SIG-M5 treated with dmso at 0.1 percent for 504 hours (cell line): ENCODE results near the gene RHBDL1.

Experiments used
- DNase-seq: peaks from one replicate; lab custom pipeline; 2025; ENCODE audit not compliant: unreplicated experiment; lab: John Stamatoyannopoulos, UW

The RHBDL1 gene

GRCh38 chr16:652454-653305, 22.8 kb upstream of the RHBDL1 start:
- DNase-seq = no peak

DNA sequence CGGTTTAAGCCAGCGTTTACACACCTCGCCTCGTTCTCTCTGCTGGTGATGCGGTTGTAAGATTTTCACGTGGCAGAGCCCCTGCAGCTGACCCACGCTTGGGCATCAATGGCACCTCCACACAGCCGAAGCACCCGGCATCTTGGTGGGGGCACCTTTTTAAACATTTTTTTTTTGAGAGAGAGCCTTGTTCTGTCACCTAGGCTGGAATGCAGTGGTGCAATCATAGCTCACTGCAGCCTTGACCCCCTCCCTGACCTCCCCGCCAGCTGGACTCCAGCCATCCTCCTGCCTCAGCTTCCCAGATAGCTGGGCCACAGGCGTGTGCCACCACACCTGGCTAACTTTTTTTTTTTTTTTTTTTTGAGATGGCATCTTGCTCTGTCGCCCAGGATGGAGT, 21.4 kb upstream of the RHBDL1 start:
- no peak for DNase-seq

GRCh38 chr16:657487-657886, 18.0 kb upstream of the RHBDL1 start:
- DNase-seq = no peak

DNA sequence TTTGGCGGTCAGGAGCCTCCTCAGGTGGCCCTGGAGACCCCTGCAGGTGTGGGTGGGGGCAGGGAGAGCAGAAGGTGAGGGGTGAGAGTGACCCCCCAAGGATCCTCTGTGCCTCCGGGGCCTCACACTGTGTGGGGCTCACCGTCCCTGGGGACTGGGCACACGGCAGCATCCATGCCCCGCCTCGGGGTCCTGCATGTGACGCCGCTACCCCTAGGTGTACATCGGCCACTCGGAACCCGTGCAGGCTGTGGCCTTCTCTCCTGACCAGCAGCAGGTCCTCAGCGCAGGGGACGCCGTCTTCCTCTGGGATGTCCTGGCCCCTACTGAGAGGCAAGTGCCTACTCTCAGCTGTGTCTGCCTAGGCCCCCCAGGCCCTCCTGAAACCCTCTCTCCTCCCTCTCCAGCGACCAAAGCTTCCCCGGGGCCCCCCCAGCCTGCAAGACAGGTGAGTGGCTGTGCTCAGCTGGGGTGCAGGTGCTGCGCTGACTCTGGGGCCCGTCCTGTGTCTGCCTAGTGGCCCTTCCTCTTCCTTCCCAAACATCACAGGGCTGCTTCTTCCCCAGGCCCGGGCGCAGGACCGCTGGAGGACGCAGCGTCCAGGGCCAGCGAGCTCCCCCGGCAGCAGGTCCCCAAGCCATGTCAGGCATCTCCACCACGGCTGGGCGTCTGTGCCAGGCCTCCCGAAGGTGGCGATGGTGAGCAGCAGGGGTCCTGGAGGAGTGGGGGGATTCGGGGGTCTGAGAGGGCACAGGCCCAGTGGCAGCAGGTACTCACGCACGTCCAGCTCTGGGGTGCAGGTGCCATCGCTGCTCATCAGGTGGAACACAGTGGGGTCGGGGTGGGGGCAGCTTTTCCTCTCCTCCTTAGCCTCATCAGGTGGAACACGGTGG, 16.5 kb upstream of the RHBDL1 start:
- no peak for DNase-seq

DNA sequence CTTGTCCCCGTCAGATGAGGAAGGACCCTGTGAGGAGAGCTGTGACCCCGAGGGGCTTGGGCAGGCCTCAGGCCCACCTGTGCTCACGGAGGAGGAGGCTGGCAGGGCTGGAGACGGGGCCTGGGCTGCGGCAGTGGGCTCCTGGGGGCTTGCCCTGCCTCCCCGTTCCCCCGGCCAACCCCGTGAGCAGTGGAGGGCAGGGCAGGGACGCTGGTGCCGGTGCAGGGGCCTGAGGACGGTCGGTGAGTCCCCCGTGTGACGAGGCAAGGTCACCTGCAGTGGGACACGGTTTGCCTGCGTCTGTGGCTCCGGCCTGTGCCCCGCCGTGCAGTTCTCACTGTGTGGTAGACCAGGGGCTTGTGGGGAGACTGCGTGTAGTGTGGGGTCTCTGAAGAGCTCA, 15.9 kb upstream of the RHBDL1 start:
- no peak for DNase-seq

DNA sequence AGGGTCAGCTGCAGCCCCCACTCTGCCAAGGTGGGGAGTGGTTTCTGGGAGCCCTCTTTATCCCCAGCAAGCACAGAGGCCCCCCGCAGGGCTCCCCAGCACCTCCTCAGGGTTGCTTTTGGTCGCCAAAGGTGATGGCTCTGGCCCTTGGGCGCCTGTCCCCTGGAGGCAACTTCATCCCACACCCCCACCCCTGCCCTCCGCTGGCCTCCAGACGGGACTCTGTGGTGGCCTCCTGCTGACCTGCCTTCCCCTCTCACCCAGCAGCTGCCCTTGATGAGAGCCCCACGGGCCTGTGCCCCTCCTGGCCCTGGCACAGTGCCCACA, 15.4 kb upstream of the RHBDL1 start:
- DNase-seq = no peak

DNA sequence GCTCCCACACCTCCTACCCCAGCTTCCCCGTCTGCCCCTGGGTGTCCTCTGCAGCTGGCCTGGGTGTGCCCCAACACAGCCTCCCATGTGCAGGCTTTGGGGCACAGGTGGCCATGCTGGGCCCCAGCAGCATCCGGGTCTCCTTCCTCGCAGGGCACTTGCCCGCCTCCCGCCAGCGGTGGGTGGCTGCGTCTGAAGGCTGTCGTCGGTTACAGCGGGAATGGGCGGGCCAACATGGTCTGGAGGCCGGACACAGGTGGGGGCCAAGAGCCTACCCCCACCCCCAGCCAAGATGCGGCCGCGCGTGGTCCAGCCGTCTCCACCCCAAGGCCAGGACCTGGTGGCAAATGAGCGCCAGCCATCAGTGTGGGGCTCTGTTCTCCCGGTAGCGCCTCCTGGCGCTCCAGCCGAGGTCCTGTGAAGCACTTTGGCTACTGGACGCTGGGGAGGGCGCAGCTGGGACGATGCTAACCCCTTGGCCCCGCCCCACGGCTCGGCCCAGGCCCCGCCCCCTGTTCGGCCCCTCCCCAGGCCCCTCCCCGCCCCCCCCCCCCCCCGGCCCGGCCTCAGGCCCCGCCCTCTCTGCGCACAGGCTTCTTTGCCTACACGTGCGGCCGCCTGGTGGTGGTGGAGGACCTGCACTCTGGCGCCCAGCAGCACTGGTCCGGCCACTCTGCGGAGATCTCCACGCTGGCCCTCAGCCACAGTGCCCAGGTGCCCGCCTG, 14.8 kb upstream of the RHBDL1 start:
- peak; percentile 77 for DNase-seq

- no peak for DNase-seq
Observed at GRCh38 chr16:661184-661821, 14.2 kb upstream of the RHBDL1 start.

GRCh38 chr16:662095-662494, 13.4 kb upstream of the RHBDL1 start:
- DNase-seq = no peak

DNA sequence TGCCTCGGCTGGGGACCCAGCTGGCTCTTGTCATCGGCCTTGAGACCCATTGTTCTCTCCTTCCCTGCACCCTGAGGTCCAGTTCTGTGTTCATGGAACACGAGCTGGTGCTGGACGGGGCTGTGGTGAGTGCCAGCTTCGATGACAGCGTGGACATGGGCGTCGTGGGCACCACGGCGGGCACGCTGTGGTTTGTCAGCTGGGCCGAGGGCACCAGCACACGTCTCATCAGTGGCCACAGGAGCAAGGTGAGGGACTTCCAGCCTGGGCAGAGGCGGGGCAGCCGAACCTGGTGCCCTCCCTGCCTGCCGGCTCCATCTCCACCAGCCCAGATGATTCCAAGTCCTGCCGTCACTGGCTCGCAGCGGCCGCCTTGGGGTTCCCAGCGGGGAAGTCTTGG, 12.9 kb upstream of the RHBDL1 start:
- no peak for DNase-seq

DNA sequence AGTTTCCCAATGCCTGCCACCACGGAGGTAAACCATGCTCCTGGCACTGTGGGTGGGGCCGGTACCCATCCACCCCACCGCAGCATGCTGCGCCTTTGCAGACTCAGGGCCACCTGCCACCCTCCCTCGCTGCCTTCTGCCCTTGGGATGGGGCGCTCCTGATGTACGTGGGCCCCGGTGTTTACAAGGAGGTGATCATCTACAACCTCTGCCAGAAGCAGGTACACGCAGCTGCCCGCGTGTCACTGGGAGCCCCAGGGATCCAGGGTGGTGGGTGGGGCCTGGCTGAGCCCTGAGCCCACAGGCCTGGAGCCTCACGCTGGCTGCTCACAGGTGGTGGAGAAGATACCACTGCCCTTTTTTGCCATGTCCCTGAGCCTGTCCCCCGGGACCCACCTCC, 8.9 kb upstream of the RHBDL1 start:
- no peak for DNase-seq

GRCh38 chr16:667113-667779, 8.2 kb upstream of the RHBDL1 start:
- DNase-seq = no peak

DNA sequence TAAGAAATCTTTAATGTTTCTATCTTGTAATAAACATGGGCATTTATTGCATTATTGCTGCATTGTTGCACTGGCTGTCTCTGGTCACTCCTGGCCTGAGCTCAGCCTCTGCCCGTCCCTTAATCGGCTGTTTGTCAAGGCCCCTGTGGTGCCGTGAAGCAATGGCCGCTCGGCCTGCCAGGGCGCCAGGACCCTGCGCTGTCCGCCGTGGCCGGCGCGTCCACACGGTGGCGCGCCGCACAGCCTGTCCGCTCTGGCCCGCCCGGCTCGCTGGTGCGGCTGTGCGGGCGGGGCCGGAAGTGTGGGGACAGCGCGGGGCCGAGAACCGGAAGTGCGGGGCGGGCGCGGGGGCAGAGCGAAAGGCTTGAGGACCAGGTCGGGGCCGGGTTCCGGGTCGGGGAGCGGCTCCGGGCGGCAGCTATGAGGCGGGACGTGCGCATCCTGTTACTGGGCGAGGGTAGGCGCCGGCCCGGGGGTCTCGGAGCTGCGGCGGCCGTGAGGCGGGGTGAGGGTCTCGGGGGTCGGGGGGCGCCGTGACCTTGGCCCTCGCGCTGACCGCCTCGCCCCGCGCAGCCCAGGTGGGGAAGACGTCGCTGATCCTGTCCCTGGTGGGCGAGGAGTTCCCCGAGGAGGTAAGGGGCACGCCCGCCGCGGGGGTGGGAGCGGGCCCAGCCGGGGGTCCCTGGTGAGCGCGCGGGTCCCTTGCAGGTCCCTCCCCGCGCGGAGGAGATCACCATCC, 7.5 kb upstream of the RHBDL1 start, which contains the start of gene RHOT2:
Gene RHOT2 (plus strand): TSS at position 353 of the 739 bp plus-strand sequence. CDS start 68 bp downstream, at position 421.
- DNase-seq = peak; percentile 79

DNA sequence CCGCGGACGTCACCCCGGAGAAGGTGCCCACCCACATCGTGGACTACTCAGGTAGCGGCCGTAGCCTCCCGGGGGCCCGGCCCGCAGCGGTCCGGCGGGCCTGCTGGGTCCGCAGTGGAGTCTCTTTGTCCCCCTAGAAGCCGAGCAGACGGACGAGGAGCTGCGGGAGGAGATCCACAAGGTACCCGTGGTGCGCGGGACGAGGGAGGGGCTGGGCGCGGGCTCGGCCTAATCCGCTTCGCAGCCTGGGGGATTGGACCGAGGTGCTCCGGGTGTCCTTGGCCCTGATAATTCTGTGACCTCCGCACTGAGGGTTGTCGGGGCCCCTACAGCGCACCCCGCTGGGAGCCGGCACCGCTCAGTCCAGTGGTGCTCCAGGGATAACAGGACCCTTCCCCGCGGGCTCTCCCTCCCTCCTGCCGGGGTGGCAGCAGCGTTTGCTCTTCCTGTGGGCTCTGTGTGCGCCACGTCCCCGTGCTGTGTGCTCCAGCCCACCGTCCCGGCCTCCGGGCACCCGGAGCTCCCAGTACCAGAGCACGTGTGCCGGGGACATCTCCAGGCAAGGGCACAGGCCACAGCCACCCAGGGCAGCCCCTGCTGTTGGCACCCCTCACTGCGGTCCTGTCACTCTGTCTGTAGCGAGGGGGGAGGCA, 6.8 kb upstream of the RHBDL1 start:
- no peak for DNase-seq

GRCh38 chr16:669666-670065, 5.8 kb upstream of the RHBDL1 start:
- DNase-seq = no peak

DNA sequence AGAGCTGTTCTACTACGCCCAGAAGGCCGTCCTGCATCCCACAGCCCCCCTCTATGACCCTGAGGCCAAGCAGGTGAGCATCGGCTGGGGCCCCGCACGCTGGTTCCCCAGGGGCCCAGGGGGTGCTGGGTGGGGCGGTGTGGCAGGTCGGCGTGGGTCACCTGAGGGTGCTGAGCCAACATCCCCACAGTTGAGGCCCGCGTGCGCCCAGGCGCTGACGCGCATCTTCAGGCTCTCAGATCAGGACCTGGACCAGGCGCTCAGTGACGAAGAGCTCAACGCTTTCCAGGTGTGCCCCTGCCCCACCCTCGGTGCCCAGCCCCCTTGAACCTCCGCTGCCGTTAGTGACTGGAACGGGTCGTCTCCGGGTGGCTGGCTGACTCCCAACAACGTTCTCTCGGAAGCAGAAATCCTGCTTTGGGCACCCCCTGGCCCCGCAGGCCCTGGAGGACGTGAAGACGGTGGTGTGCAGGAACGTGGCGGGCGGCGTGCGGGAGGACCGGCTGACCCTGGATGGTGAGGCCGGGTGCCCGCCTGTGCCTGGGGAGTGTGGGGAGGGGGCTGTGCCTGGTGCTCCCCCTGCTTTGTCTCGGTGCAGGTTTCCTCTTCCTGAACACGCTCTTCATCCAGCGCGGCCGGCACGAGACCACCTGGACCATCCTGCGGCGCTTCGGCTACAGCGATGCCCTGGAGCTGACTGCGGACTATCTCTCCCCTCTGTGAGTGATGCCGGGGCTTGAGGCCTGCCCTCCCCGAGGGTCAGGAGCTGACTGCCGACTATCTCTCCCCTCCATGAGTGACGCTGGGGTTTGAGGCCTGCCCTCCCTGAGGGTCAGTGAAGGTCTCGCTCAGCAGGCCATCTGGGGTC, 4.8 kb upstream of the RHBDL1 start:
- no peak for DNase-seq

GRCh38 chr16:671353-672131, 3.9 kb upstream of the RHBDL1 start:
- no peak for DNase-seq

DNA sequence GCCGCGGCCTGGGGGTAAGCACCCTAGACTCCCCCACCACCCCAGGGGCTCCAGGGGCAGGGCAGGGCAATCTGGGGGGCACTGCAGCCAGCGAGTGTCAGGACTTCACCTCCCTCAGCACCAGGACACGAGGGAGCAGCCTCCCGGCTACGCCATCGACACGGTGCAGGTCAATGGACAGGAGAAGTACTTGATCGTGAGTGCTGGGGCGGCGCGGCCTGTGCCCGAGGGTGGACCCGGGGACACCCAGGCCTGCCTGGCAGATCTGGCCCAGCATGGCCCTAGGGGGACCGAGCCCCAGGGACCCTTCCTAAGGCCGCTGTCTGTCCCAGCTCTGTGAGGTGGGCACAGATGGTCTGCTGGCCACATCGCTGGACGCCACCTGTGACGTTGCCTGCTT, 3.1 kb upstream of the RHBDL1 start:
- no peak for DNase-seq
